Right lobe of liver (tissue), 6 donors: Measurements from ENCODE around the gene DRC7. TPM values are rescaled to one million over a fixed set of nuclear protein-coding genes. Genes with fewer than 3 reads are reported as not detected.

Source experiments
- ATAC-seq, 4 donors: fragments of 200-7000 bp; cut with Tn5 transposase; one replicate each; pipeline ENCODE4 v1.9.1; 2020; ENCODE audit warnings: mild to moderate bottlenecking in 4 of 4, moderate library complexity in 4 of 4
- DNase-seq, 3 donors: peaks; one replicate each; pipeline ENCODE4 v3.0.0-alpha.2; 2020
- H3K27ac ChIP-seq, 3 donors: fragments of 200-600 bp; one replicate each; pipeline ENCODE4 v1.8.0; 2022
- H3K27me3 ChIP-seq, 2 donors: fragments of 200-600 bp; one replicate each; pipeline ENCODE4 v1.8.0; 2022
- H3K36me3 ChIP-seq, 4 donors: fragments of 200-600 bp; sonication (generic) in 1 of 4; one replicate each; pipeline versions ENCODE4 v1.5.1 to v1.8.0; 2017 to 2022; ENCODE audit warnings: control low read depth in 1 of 4
- H3K4me1 ChIP-seq, 4 donors: fragments of 200-600 bp; sonication (generic) in 1 of 4; one replicate each; pipeline versions ENCODE4 v1.5.1 to v1.8.0; 2017 to 2022; ENCODE audit warnings: control low read depth in 1 of 4
- H3K4me3 ChIP-seq, 3 donors: fragments of 200-600 bp; one replicate each; pipeline ENCODE4 v1.8.0; 2022
- H3K9me3 ChIP-seq, 4 donors: fragments of 200-600 bp; sonication (generic) in 1 of 4; one replicate each; pipeline versions ENCODE4 v1.5.1 to v1.8.0; 2017 to 2022; ENCODE audit warnings: control low read depth in 1 of 4
- CTCF ChIP-seq, 4 donors: fragments of 200-600 bp in 3 of 4; fragments of 450-650 bp in 1 of 4; IDR thresholded peaks; one replicate each; pipeline versions ENCODE4 v1.5.1 to v1.8.0; 2016 to 2022; ENCODE audit warnings: antibody characterized with exemption in 4 of 4, mild to moderate bottlenecking in 2 of 4
- POLR2A ChIP-seq: fragments of 450-650 bp; IDR thresholded peaks from one replicate; pipeline ENCODE4 v1.6.1; 2017; ENCODE audit warnings: antibody characterized with exemption, mild to moderate bottlenecking
- WGBS: methylation state at CpG from one replicate; pipeline ENCODE4 v1.1.6; 2018; ENCODE audit warnings: low coverage, low lambda C conversion rate; ENCODE audit not compliant: insufficient coverage; ENCODE audit errors: missing lambda C conversion rate; 5-methylcytosine and 5-hydroxymethylcytosine counted together
- intact Hi-C, 2 donors: fragments of 100-400 bp; cut with DNase I; formaldehyde crosslinking; loops; one replicate each; pipeline versions ENCODE4 v1.11.2 to v1.14.1; 2022
- total RNA-seq, 6 experiments: library from RNA; depleted of rRNA in 2 of 6; stranded (reverse); fragments of >200 nt in 2 of 6; fragmentation: NEBNext Ultra II Directional in 3 of 6; extraction: Animal tissue kit (Norgen Biotek cat#: 25700) in 3 of 6; gene quantifications; one replicate each; pipeline versions ENCODE4 v1.1.0 to v1.2.4, GENCODE V29; 2016 to 2023
- donor health status: DM: no; HTN: yes; CAD: no.
- donor health status: DM: no; HTN: no; CAD: no.
- donor health status: DM: no; HTN: no; CAD: no.
- donor health status: DM: no; HTN: yes; CAD: no.
- donor health status: DM: no; HTN: yes; CAD: no.

DRC7 gene
- total RNA-seq, 6 experiments from 2014 or later: 0.06 to 0.37 (median 0.19) TPM

- H3K36me3 ChIP-seq: no peaks in the 10 kb centered on the region
- WGBS: 90% methylated on average over 7 of the region's 15 CpGs
- no peaks in the 10 kb centered on the region for H3K4me1 ChIP-seq
- no peaks in the 10 kb centered on the region for H3K9me3 ChIP-seq
- DNase-seq (no peak), ATAC-seq (no peak)
- intact Hi-C loops: loop anchor here (5.0 kb wide), 3 partner anchors 72 to 147 kb away; no protein-coding TSS in a partner anchor
- no peak overlapping the region for H3K27ac ChIP-seq
- H3K4me3 ChIP-seq: no peak overlapping the region
- no peaks in the 10 kb centered on the region for H3K27me3 ChIP-seq
- no peak for TF ChIP-seq POLR2A
- TF ChIP-seq CTCF (IDR thresholded peaks at IDR 0.05): no peak
These were observed 29.9 kb downstream of the DRC7 start for GRCh38 chr16:57724531-57724930.

- intact Hi-C loops: loop anchor here in 1 of 2 donors (5.0 kb wide), 1 partner anchor 73 kb away; no protein-coding TSS in a partner anchor
- WGBS: 76% methylated on average over 5 of the region's 5 CpGs
- H3K9me3 ChIP-seq: no peaks in the 10 kb centered on the region
- H3K27me3 ChIP-seq: no peaks in the 10 kb centered on the region
- ATAC-seq (no peak), DNase-seq (no peak)
- TF ChIP-seq CTCF (IDR thresholded peaks at IDR 0.05) (no peak), POLR2A (no peak)
- no peaks in the 10 kb centered on the region for H3K4me1 ChIP-seq
- H3K4me3 ChIP-seq: no peak overlapping the region
- H3K36me3 ChIP-seq: no peaks in the 10 kb centered on the region
- H3K27ac ChIP-seq: no peak overlapping the region
These were observed 30.5 kb downstream of the DRC7 start for GRCh38 chr16:57725151-57725550.

GRCh38 chr16:57725554-57725953 lies 30.9 kb downstream of the DRC7 start:
- Histone ChIP-seq H3K36me3 (no peaks in the 10 kb centered on the region), H3K9me3 (no peaks in the 10 kb centered on the region), H3K27ac (no peak overlapping the region), H3K4me3 (no peak overlapping the region), H3K27me3 (no peaks in the 10 kb centered on the region), H3K4me1 (no peaks in the 10 kb centered on the region)
- 65% methylated on average over 2 of the region's 5 CpGs for WGBS
- ATAC-seq: no peak
- intact Hi-C loops: loop anchor here in 1 of 2 donors (5.0 kb wide), 1 partner anchor 73 kb away; no protein-coding TSS in a partner anchor
- no peak for TF ChIP-seq CTCF (IDR thresholded peaks at IDR 0.05)
- TF ChIP-seq POLR2A: no peak
- no peak for DNase-seq

GRCh38 chr16:57725976-57726375 lies 31.4 kb downstream of the DRC7 start:
- TF ChIP-seq CTCF (IDR thresholded peaks at IDR 0.05) (no peak), POLR2A (no peak)
- DNase-seq (no peak), ATAC-seq (no peak)
- no peaks in the 10 kb centered on the region for H3K36me3 ChIP-seq
- 95% methylated on average over 17 of the region's 30 CpGs for WGBS
- intact Hi-C loops: loop anchor here in 1 of 2 donors (5.0 kb wide), 1 partner anchor 74 kb away; no protein-coding TSS in a partner anchor
- no peaks in the 10 kb centered on the region for H3K27me3 ChIP-seq
- no peak overlapping the region for H3K27ac ChIP-seq
- no peaks in the 10 kb centered on the region for H3K4me1 ChIP-seq
- no peaks in the 10 kb centered on the region for H3K9me3 ChIP-seq
- H3K4me3 ChIP-seq: no peak overlapping the region
